GM18498 (cell line): ENCODE data around the gene DOCK9.
A peak's percentile ranks its signal among the peaks of the same experiment; 100 is the strongest.

Source experiments
- ATAC-seq: cut with Tn5 transposase; IDR thresholded peaks from one replicate; pipeline ENCODE4 v1.9.1; 2021; ENCODE audit warnings: mild to moderate bottlenecking, moderate library complexity; ENCODE audit not compliant: unreplicated experiment

The DOCK9 gene

GRCh38 chr13:98889419-98890085 lies 88.3 kb downstream of the DOCK9 start:
- no peak for ATAC-seq

- no peak for ATAC-seq
These were observed 89.0 kb downstream of the DOCK9 start for GRCh38 chr13:98888890-98889279.

GRCh38 chr13:98888222-98888889 lies 89.5 kb downstream of the DOCK9 start:
- ATAC-seq: no peak

GRCh38 chr13:98886587-98887230 lies 91.2 kb downstream of the DOCK9 start:
- no peak for ATAC-seq

- no peak for ATAC-seq
These were observed 92.3 kb downstream of the DOCK9 start for GRCh38 chr13:98885600-98885999.

- no peak for ATAC-seq
These were observed 93.9 kb downstream of the DOCK9 start for GRCh38 chr13:98883998-98884397.

- ATAC-seq: no peak
These were observed 96.5 kb downstream of the DOCK9 start for GRCh38 chr13:98881390-98881789.

GRCh38 chr13:98880677-98881076 lies 97.2 kb downstream of the DOCK9 start:
- ATAC-seq: no peak

- no peak for ATAC-seq
These were observed 97.9 kb downstream of the DOCK9 start for GRCh38 chr13:98879957-98880356.

GRCh38 chr13:98879127-98879520 lies 98.7 kb downstream of the DOCK9 start:
- no peak for ATAC-seq

GRCh38 chr13:98878486-98879126 lies 99.3 kb downstream of the DOCK9 start:
- ATAC-seq: no peak

- no peak for ATAC-seq
These were observed 99.9 kb downstream of the DOCK9 start for GRCh38 chr13:98877936-98878335.

GRCh38 chr13:98877466-98877865 lies 100.4 kb downstream of the DOCK9 start:
- ATAC-seq: no peak

- peak; percentile 93 for ATAC-seq
These were observed 102.6 kb downstream of the DOCK9 start for GRCh38 chr13:98875146-98875729.

GRCh38 chr13:98874029-98874397 lies 103.9 kb downstream of the DOCK9 start:
- ATAC-seq: no peak

- no peak for ATAC-seq
These were observed 104.4 kb downstream of the DOCK9 start for GRCh38 chr13:98873377-98874028.

GRCh38 chr13:98871727-98872126 lies 106.1 kb downstream of the DOCK9 start:
- ATAC-seq: no peak

GRCh38 chr13:98869408-98870090 lies 108.3 kb downstream of the DOCK9 start:
- no peak for ATAC-seq

GRCh38 chr13:98868932-98869331 lies 108.9 kb downstream of the DOCK9 start:
- no peak for ATAC-seq

- no peak for ATAC-seq
These were observed 111.0 kb downstream of the DOCK9 start for GRCh38 chr13:98866882-98867281.
